GM23248 (cell line): ENCODE data around the gene RPIA.

Source experiments
- EZH2 ChIP-seq: fragments of 200-600 bp; sonication (generic); IDR thresholded peaks from 2 replicates; pipeline ENCODE4 v1.6.1; 2018; ENCODE audit warnings: antibody characterized with exemption, mild to moderate bottlenecking; ENCODE audit not compliant: insufficient read depth, poor library complexity, severe bottlenecking
- EZH2phosphoT487 ChIP-seq: fragments of 200-600 bp; sonication (generic); IDR thresholded peaks from 2 replicates; pipeline ENCODE4 v1.6.1; 2018; ENCODE audit warnings: antibody characterized with exemption, moderate library complexity, mild to moderate bottlenecking, low read depth; ENCODE audit not compliant: insufficient read depth

GRCh38 chr2:88668862-88669261 lies 22.6 kb upstream of the RPIA start:
- no peak for TF ChIP-seq EZH2phosphoT487
- TF ChIP-seq EZH2, result no peak
